Measurements from ENCODE around the gene GNAL.
"Not testable (repeated sequence)": the region's sequence is repeated elsewhere in the genome, so short reads cannot be mapped to it uniquely, and the experiment has no call there.

The GNAL gene

DNA sequence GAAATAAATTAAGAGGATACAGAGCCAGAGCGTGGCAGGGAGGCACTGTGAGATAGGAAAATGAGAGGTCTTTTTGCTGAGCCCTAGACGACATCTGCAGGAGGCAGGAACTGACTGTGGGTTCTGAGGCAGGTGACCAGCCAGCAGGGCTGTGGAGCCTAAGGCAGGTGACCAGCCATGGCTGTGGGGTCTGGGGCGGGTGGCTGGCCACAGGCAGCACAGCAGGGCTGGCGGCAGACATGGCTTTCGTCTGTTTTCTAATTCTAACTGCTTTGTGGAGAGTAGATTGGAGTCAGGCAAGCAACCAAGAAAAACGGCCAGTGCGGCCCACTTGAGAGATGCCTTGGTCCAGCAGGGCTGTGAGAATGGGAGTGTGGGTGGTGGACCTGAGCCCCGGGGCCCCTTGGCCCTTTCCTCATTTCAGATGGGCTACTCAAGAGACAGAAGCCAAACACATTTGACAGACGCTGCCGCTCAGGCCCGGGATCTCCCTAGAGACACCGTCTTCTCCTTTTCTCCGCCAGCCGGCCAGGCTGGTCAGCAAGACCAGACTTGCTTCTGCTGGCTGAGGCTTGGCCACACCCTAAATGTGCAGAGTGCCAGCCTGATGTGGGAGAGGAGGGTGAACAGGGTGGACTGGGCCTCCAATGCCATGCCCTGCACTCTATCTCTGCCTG is 19.7 kb upstream of the GNAL start:
- no peak for DNase-seq (ENCODE audit: low spot score)

DNA sequence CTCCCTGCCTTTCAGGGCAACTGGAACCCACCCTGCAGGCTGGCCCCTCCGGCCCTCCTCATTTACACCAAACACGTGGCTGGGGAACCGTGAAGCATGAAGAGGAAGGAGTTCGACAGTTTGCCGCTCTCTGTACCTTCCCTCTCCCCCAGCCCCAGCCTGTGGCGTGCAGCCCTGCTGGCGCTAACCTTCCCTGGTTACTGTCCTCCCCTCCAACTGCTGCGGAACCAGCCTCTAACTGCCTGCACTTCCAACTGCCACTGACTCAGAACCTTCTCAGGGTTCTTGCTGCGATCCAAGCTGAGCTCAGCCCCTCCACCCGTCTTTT is 19.2 kb upstream of the GNAL start:
- no peak for DNase-seq (ENCODE audit: low spot score)

GRCh38 chr18:11671156-11671555 is 17.9 kb upstream of the GNAL start:
- DNase-seq (ENCODE audit: low spot score) = no peak

GRCh38 chr18:11672198-11672597 is 16.9 kb upstream of the GNAL start:
- no peak for DNase-seq (ENCODE audit: low spot score)

DNA sequence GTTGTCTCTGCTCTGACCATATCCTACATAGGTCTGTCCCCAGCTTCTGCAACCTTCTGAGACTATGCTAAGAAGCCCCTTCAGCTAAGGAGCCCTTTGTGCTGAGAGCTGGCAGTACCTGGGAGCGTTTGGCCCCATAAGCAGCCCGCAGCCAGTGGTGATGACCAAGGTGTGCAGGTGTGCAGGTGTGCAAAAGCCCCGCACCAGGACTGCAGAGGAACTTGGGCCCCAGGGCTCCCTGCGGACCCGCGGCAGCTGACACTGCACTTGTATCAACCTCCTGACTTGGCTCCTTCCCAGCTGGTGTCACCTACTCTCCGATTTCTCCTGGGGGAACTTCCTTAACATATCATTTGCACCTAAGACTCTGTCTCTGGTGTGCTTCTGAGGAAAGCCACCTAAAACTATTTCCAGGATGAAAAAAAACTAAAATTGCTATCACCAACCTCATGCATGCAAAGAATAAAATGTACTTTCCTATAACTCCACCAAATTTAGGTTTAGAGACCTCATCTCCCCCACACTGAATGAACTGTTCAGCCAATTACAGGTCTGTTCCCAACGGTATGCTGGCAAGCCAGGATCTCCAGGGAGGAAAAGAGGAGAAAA is 16.1 kb upstream of the GNAL start:
- DNase-seq (ENCODE audit: low spot score) = no peak

DNA sequence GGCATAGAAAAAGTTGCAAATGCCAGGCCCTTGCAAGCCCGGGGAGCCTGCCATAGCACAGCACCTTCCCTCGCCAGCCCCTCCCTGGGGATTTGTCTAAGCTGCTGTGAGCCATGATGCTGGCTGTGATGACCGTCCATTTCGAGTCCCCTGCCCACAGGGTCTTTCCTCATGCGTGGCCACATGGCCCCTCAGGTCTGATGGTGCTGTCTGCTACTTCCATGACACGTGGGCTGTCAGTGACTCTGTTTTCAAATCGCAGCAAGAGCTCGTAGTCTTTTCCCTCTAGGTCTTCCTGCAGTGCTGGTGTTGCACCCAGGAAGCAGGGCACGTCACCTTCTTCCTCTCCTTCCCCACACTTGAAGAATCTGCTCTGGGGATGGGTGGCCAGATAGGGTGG is 15.5 kb upstream of the GNAL start:
- no peak for DNase-seq (ENCODE audit: low spot score)

DNA sequence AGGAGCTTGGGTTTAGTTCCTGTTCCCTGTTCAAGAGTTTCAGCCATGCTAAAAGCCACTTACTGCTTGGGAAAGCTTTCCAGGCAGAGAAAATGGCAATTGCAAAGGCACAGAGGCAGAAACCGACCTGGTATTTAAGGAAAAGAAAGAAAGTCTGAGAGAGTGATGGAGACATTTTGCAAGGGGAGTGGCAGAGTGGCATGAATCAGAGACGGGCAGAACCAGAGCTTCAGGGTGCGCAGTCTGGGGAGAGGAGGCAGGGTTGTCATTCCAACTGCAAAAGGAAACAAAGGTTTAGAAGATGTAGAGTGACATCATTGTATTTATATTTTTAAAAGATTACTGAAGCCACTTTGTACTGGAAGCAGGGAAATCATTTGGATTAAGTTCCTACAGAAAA is 14.9 kb upstream of the GNAL start:
- no peak for DNase-seq (ENCODE audit: low spot score)

- DNase-seq (ENCODE audit: low spot score) = no peak
Observed at GRCh38 chr18:11676386-11676785, 12.7 kb upstream of the GNAL start.

DNA sequence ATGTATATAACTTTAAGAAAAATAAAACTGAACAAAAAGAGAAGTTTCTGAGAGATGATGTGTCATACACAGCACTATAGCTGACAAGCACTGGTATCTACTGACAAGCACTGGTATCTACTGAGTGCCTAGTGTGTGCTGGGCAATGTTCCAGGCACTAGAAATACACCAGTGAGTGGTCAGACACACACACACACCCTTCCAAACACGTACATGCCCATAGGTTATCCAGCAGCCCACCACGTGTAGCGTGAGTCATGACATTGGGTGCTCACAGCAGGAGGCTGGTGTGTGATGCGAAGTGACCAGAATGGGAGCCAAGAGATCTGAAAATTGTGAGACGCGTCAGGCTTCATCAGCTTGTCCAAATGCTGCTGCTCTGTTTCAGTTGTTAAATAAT is 12.2 kb upstream of the GNAL start:
- no peak for DNase-seq (ENCODE audit: low spot score)

GRCh38 chr18:11678211-11678610 is 10.9 kb upstream of the GNAL start:
- DNase-seq (ENCODE audit: low spot score) = no peak

GRCh38 chr18:11689669-11690565 is 853 bp downstream of the GNAL start:
- DNase-seq (ENCODE audit: low spot score) = no peak

GRCh38 chr18:11690660-11691059 is 1.6 kb downstream of the GNAL start:
- not testable (repeated sequence) for DNase-seq (ENCODE audit: low spot score)

GRCh38 chr18:11695736-11696135 is 6.7 kb downstream of the GNAL start:
- DNase-seq (ENCODE audit: low spot score) = no peak

DNA sequence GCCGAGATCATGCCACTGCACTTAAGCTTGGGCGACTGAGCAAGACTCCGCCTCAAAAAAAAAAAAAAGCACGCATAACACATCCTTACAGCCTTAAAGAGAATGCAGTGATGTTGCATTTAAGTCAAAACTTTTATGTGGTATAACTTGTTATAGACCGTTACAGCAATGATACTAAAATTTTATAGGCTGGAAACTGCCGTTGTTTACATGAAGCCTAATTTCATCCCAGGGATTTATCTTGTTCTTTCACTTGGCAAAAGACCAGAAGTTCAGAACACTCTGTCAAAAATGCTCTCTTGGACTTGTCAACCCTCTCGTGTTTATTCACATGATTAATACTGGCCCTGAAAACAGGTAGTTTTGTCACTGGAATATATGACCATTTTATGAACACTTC is 7.4 kb downstream of the GNAL start:
- DNase-seq (ENCODE audit: low spot score) = no peak

DNA sequence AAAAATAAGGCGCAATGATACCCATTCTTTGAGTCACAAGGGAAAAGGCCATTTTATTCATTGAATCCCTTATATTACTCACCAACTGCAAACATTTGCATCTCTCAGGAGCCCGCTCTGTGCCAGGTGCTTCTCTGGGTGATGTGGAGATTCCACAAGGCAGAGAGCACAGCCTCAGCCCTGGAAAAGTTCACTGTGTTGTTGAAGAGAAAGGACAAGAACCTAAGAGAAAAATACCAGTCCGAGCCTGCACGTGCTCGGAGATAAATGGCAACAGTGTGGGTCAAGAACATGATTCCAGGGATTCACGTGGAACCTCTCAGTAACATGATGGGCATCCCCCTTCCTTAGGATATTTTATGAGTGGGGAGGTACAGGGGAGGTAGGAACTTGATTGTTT is 11.8 kb downstream of the GNAL start:
- no peak for DNase-seq (ENCODE audit: low spot score)

GRCh38 chr18:11710578-11710977 is 21.5 kb downstream of the GNAL start:
- no peak for DNase-seq (ENCODE audit: low spot score)

- DNase-seq (ENCODE audit: low spot score) = no peak
Observed at GRCh38 chr18:11713756-11714155, 24.7 kb downstream of the GNAL start.

GRCh38 chr18:11714244-11714918 is 25.3 kb downstream of the GNAL start:
- no peak for DNase-seq (ENCODE audit: low spot score)

GRCh38 chr18:11716767-11717315 is 27.8 kb downstream of the GNAL start:
- not testable (repeated sequence) for DNase-seq (ENCODE audit: low spot score)

- no peak for DNase-seq (ENCODE audit: low spot score)
Observed at GRCh38 chr18:11719050-11719449, 30.0 kb downstream of the GNAL start.

DNA sequence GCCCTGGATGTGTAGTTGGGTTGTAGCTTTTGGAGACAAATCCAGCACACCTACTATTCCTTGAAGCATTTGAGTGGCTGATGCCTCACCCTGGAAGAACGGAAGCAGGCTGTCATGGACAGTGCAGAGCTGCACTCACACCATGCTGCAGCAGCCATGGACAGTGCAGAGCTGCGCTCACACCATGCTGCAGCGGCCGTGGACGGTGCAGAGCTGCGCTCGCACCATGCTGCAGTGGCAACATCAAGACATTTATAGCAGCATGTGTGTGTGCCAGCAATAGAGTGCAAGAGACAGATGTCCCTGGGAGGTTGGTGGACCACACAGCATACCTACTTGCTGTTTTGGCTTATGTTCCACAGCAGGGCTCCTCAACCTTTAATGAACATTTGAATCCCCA is 30.6 kb downstream of the GNAL start:
- no peak for DNase-seq (ENCODE audit: low spot score)

- DNase-seq (ENCODE audit: low spot score) = no peak
Observed at GRCh38 chr18:11721720-11722119, 32.7 kb downstream of the GNAL start.
